ENCODE data around the gene CNOT10.
A peak's percentile ranks its signal among the peaks of the same experiment; 100 is the strongest.

The CNOT10 gene

DNA sequence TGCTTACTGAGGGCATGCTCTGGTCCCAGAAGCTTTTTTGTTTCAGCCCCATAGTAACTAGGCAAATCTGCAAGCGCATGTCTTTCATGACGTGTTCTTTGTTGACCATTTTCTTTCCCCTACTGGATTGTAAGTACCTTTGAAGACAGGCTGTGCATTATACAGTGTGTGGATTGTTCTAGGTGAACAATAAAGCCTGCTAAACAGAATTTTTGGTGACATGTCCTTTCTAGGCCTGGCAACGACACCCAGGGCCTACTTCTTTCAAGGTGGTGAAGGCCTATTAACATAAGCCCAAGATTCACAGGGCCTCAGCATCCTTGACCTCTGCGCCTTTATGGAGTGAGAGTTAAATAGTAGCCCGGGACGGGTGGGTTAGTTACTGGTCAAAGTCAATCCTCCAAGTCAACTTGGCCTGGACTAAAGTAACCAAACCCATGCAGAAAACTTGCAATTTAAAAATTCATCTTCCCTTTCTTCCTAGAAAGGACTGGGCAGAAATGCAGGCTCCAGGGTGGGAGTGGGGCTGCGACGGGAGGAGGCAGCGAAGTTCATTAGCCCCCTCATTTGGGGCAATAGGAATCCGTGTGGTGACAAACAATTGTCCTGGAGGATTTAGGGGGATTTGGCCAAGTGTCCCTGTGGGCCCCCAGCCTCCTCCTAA lies 95.2 kb downstream of the CNOT10 start:
- no peak for TF ChIP-seq CREB1 (IDR thresholded peaks at IDR 0.05; ENCODE audit: low read depth)
- TF ChIP-seq, protein P1, sequence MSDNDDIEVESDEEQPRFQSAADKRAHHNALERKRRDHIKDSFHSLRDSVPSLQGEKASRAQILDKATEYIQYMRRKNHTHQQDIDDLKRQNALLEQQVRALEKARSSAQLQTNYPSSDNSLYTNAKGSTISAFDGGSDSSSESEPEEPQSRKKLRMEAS (IDR thresholded peaks at IDR 0.05): no peak
- TF ChIP-seq TAF1 (IDR thresholded peaks at IDR 0.05; ENCODE audit: low read depth): no peak
- TF ChIP-seq ZBTB7A (IDR thresholded peaks at IDR 0.05; ENCODE audit: low read depth): no peak
- no peak for TF ChIP-seq TEAD4 (IDR thresholded peaks at IDR 0.05)
- no peak for TF ChIP-seq RAD21 (IDR thresholded peaks at IDR 0.05; ENCODE audit: low read depth)
- TF ChIP-seq EP300 (IDR thresholded peaks at IDR 0.05; ENCODE audit: borderline replicate concordance): no peak
- TF ChIP-seq FOXM1 (IDR thresholded peaks at IDR 0.05; ENCODE audit: borderline replicate concordance, low read depth): no peak
- TF ChIP-seq, protein P2, sequence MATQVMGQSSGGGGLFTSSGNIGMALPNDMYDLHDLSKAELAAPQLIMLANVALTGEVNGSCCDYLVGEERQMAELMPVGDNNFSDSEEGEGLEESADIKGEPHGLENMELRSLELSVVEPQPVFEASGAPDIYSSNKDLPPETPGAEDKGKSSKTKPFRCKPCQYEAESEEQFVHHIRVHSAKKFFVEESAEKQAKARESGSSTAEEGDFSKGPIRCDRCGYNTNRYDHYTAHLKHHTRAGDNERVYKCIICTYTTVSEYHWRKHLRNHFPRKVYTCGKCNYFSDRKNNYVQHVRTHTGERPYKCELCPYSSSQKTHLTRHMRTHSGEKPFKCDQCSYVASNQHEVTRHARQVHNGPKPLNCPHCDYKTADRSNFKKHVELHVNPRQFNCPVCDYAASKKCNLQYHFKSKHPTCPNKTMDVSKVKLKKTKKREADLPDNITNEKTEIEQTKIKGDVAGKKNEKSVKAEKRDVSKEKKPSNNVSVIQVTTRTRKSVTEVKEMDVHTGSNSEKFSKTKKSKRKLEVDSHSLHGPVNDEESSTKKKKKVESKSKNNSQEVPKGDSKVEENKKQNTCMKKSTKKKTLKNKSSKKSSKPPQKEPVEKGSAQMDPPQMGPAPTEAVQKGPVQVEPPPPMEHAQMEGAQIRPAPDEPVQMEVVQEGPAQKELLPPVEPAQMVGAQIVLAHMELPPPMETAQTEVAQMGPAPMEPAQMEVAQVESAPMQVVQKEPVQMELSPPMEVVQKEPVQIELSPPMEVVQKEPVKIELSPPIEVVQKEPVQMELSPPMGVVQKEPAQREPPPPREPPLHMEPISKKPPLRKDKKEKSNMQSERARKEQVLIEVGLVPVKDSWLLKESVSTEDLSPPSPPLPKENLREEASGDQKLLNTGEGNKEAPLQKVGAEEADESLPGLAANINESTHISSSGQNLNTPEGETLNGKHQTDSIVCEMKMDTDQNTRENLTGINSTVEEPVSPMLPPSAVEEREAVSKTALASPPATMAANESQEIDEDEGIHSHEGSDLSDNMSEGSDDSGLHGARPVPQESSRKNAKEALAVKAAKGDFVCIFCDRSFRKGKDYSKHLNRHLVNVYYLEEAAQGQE (IDR thresholded peaks at IDR 0.05; ENCODE audit: low read depth): no peak
- TF ChIP-seq CEBPB (IDR thresholded peaks at IDR 0.05): no peak
- no peak for TF ChIP-seq YY1 (IDR thresholded peaks at IDR 0.05; ENCODE audit: low read depth)
- TF ChIP-seq EGR1 (IDR thresholded peaks at IDR 0.05): no peak
- TF ChIP-seq TCF12 (IDR thresholded peaks at IDR 0.05; ENCODE audit: low read depth): no peak
- TF ChIP-seq, protein P3, sequence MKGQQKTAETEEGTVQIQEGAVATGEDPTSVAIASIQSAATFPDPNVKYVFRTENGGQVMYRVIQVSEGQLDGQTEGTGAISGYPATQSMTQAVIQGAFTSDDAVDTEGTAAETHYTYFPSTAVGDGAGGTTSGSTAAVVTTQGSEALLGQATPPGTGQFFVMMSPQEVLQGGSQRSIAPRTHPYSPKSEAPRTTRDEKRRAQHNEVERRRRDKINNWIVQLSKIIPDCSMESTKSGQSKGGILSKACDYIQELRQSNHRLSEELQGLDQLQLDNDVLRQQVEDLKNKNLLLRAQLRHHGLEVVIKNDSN (IDR thresholded peaks at IDR 0.05): no peak
- TF ChIP-seq NFIC (IDR thresholded peaks at IDR 0.05): no peak

DNA sequence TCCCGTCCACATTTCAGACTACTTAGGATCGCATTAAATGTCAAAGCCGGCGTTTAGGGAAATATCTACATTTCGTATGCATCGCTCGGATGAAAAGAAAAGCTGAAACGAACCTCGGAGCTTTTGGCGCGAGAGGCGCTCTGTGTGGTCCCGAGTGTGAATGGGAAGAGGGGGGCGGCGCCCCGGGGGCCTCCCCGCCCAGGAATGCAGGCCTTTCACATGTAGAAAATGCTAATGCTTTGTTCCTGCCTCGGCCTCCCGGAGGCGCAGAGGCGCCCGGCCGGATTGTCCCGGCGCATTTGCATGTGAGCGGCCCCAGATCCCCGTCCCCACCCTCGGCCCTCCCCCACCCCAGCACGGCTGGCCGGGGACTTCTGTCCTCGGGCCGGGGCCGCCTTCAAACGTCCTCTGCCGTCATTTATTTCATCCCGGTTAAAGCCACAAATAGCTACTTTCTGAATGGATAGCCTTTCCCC lies 95.8 kb downstream of the CNOT10 start:
- TF ChIP-seq ZBTB7A (IDR thresholded peaks at IDR 0.05; ENCODE audit: low read depth) (peak; percentile 68), TEAD4 (IDR thresholded peaks at IDR 0.05) (peak; percentile 73), TAF1 (IDR thresholded peaks at IDR 0.05; ENCODE audit: low read depth) (no peak)

DNA sequence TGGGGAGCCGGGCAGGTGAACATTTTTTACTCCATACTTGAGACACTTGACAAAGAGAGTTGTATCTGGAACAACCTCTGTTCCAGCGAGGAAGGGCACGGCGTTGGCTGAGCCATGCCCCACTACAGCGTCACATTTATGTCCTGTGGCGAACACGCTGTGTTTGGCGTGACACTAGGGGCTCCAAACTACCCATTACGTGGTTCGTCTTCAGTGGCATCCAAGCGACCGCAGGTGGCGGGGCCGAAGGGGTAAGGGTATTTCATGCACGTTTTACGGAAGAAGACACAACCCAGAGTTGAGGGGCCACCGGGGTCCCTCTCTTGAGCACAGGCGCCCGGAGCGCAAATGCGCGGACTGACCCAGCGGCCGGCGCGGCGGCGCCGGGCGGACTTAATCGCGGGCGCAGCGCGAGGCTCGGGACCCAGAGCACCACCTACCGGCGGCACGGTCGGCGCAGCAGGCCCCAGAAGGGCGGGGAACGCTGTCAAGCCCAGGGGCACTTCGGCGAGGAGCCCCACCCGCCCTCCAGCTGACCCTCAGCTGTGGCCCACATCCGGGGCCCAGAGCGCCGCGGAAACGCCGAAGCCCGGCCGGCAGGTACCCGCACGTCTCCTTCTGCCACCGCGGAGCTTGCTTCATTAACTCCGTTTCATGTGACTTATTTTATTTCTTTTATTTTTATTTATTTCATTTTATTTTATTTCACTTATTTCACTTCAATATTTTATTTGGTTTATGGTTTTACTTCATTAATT lies 96.4 kb downstream of the CNOT10 start:
- TF ChIP-seq, protein P3 (IDR thresholded peaks at IDR 0.05): peak; percentile 24; the same call in 1 of the 2 replicates
- no peak for TF ChIP-seq CREB1 (IDR thresholded peaks at IDR 0.05; ENCODE audit: low read depth)
- TF ChIP-seq FOXM1 (IDR thresholded peaks at IDR 0.05; ENCODE audit: borderline replicate concordance, low read depth): no peak
- TF ChIP-seq ZBTB7A (IDR thresholded peaks at IDR 0.05; ENCODE audit: low read depth): peak; percentile 93
- TF ChIP-seq, protein P1 (IDR thresholded peaks at IDR 0.05): peak; percentile 67
- no peak for TF ChIP-seq NFIC (IDR thresholded peaks at IDR 0.05)
- TF ChIP-seq, protein P2 (IDR thresholded peaks at IDR 0.05; ENCODE audit: low read depth): no peak
- no peak for TF ChIP-seq EGR1 (IDR thresholded peaks at IDR 0.05)
- peak; percentile 50; the same call in 1 of the 2 replicates for TF ChIP-seq TCF12 (IDR thresholded peaks at IDR 0.05; ENCODE audit: low read depth)
- TF ChIP-seq RAD21 (IDR thresholded peaks at IDR 0.05; ENCODE audit: low read depth): peak; percentile 50; the same call in 1 of the 2 replicates
- no peak for TF ChIP-seq YY1 (IDR thresholded peaks at IDR 0.05; ENCODE audit: low read depth)
- TF ChIP-seq TEAD4 (IDR thresholded peaks at IDR 0.05): no peak
- peak; percentile 32; the same call in 1 of the 2 replicates for TF ChIP-seq TAF1 (IDR thresholded peaks at IDR 0.05; ENCODE audit: low read depth)
- TF ChIP-seq EP300 (IDR thresholded peaks at IDR 0.05; ENCODE audit: borderline replicate concordance): peak; percentile 24; the same call in 1 of the 2 replicates

DNA sequence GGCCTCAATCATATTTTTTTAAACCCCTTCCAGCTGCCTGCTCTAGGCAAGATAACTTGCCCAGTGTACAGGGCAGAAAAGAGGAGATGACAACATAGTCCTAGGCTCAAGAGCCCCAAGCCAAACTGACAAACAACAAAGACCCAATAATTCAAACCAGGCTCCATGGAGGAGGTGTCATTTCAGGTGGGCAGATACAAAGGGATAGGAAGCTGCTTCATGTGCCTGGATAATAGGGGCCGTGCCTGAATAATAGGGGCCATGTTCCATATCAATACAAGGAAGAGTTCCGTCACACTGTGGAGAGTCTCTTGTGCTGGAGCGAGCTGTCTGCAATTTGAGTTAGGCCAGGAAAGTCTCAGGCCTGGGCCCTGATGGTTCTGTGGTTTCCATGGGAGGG lies 97.4 kb downstream of the CNOT10 start:
- TF ChIP-seq, protein P3 (IDR thresholded peaks at IDR 0.05): no peak
- TF ChIP-seq YY1 (IDR thresholded peaks at IDR 0.05; ENCODE audit: low read depth): no peak
- no peak for TF ChIP-seq RAD21 (IDR thresholded peaks at IDR 0.05; ENCODE audit: low read depth)
- no peak for TF ChIP-seq NFIC (IDR thresholded peaks at IDR 0.05)
- no peak for TF ChIP-seq TEAD4 (IDR thresholded peaks at IDR 0.05)
- TF ChIP-seq EGR1 (IDR thresholded peaks at IDR 0.05): no peak
- TF ChIP-seq CEBPB (IDR thresholded peaks at IDR 0.05): no peak
- TF ChIP-seq TCF12 (IDR thresholded peaks at IDR 0.05; ENCODE audit: low read depth): no peak
- TF ChIP-seq, protein P1 (IDR thresholded peaks at IDR 0.05): no peak
